Mucosa of gallbladder (tissue), 1 donor: ENCODE data around the gene CNTD1. TPM values are rescaled to one million over a fixed set of nuclear protein-coding genes. Genes with fewer than 3 reads are reported as not detected.
"Not testable (repeated sequence)": the region's sequence is repeated elsewhere in the genome, so short reads cannot be mapped to it uniquely, and the experiment has no call there.

Experiments used
- DNase-seq: peaks from one replicate; pipeline ENCODE4 v3.0.0-alpha.2; 2020; ENCODE audit warnings: low spot score
- total RNA-seq: library from RNA; stranded (reverse); gene quantifications from one replicate; pipeline ENCODE4 v1.2.1, GENCODE V29; 2021
- donor health status: DM: no; HTN: no; CAD: no.

CNTD1 gene
- 0.89 TPM for total RNA-seq

- peak; percentile 82 for DNase-seq
These were observed at the start of gene CNTD1, which contains the start of gene COA3 for GRCh38 chr17:42798383-42799380. Gene CNTD1 (plus strand): TSS chr17:42798861. CDS start chr17:42799068, 207 bp downstream. Gene COA3 (minus strand): TSS chr17:42798704. CDS start chr17:42798681, 23 bp downstream.

GRCh38 chr17:42748908-42749798 lies 49.5 kb upstream of the CNTD1 start:
- DNase-seq: no peak

GRCh38 chr17:42750739-42751344 lies 47.8 kb upstream of the CNTD1 start:
- DNase-seq: no peak

- DNase-seq: no peak
These were observed 47.0 kb upstream of the CNTD1 start for GRCh38 chr17:42751628-42752027.

GRCh38 chr17:42754782-42755181 lies 43.9 kb upstream of the CNTD1 start:
- DNase-seq: no peak

GRCh38 chr17:42759982-42760651 lies 38.5 kb upstream of the CNTD1 start:
- no peak for DNase-seq

- no peak for DNase-seq
These were observed 37.7 kb upstream of the CNTD1 start, which contains the start of gene RAMP2 for GRCh38 chr17:42760652-42761581. Gene RAMP2 (plus strand): TSS chr17:42761227. CDS start chr17:42761262, 35 bp downstream.

- no peak for DNase-seq
These were observed 37.0 kb upstream of the CNTD1 start for GRCh38 chr17:42761638-42762037.

- DNase-seq: no peak
These were observed 32.5 kb upstream of the CNTD1 start for GRCh38 chr17:42766124-42766523.

- DNase-seq: no peak
These were observed 31.1 kb upstream of the CNTD1 start for GRCh38 chr17:42767512-42767911.

GRCh38 chr17:42768006-42768405 lies 30.7 kb upstream of the CNTD1 start:
- not testable (repeated sequence) for DNase-seq

- not testable (repeated sequence) for DNase-seq
These were observed 28.7 kb upstream of the CNTD1 start for GRCh38 chr17:42769964-42770363.

- no peak for DNase-seq
These were observed 25.7 kb upstream of the CNTD1 start for GRCh38 chr17:42772945-42773289.

- DNase-seq: peak; percentile 81
These were observed 25.2 kb upstream of the CNTD1 start, which contains the start of gene VPS25 for GRCh38 chr17:42773290-42774035. Gene VPS25 (plus strand): TSS chr17:42773449. CDS start chr17:42773476, 27 bp downstream.

- DNase-seq: no peak
These were observed 24.5 kb upstream of the CNTD1 start for GRCh38 chr17:42774066-42774745.

- DNase-seq: no peak
These were observed 23.0 kb upstream of the CNTD1 start for GRCh38 chr17:42775534-42776098.

GRCh38 chr17:42778570-42778969 lies 20.1 kb upstream of the CNTD1 start:
- no peak for DNase-seq

- DNase-seq: no peak
These were observed 19.2 kb upstream of the CNTD1 start for GRCh38 chr17:42779304-42779935.
